ENCODE data around the gene HNRNPL.
A peak's percentile ranks its signal among the peaks of the same experiment; 100 is the strongest.
"Not testable (repeated sequence)": the region's sequence is repeated elsewhere in the genome, so short reads cannot be mapped to it uniquely, and the experiment has no call there.

The HNRNPL gene

DNA sequence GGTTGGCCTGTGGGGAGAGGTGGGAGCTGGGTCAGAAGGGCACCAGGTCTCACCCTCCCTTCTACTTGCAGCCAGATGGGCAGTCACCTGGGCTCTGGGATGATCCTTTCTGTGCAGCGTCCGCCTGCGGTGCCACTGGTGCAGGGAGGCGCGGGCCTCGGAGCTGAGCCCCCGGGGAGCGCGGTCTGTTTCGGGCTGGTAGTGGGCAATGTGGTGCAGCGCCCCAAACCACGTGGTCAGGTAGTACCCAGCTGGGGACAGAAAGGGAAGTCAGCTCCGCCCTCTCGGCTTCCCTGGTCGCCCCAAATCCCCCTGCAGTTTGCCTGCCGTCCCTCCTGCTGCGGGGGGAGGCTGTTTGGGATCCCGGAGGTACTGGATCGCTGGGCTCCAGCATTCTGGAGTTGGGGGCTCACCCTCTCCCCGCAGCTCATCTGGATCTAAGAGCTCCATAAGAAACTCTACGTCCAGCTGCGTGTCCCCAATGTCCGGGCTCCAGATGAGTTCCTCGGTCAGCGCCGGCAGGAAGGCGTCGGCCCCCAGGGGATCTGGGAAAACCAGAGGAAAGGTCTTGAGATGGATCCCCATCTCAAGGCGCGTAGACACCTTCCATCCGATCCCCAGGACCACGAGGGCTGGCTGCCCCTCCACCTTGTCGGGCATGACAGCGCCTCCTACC lies 19.5 kb upstream of the HNRNPL start:
- no peak for DNase-seq

- no peak for DNase-seq
These were observed 18.8 kb upstream of the HNRNPL start for GRCh38 chr19:38868551-38868950.

DNA sequence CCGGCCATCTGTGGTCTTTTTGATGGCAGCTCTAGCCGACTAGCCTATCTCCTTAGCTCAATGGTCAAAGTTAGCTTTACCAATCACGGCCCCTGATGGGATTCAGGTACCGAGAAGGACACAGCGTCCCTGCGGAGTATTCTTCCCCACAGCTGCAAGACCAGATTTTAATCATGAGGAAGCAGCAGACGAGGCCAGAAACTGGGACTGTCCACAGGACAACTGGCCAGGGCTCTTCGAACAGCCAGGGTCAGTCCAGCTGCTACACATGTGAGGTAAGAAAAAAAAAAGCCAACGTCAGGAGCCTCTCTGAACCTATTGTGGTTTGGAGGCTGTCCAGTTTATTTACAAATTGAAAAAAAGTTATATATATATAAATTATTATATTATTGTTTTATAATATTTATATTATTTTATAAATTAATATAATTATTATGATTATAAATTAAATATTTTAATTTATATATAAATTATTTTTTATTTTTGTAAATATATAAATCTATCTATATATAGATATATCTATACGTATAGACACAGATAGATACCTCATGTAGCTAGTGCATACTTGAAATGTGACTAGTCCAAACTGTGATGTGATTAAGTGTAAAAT lies 17.5 kb upstream of the HNRNPL start:
- no peak for DNase-seq

DNA sequence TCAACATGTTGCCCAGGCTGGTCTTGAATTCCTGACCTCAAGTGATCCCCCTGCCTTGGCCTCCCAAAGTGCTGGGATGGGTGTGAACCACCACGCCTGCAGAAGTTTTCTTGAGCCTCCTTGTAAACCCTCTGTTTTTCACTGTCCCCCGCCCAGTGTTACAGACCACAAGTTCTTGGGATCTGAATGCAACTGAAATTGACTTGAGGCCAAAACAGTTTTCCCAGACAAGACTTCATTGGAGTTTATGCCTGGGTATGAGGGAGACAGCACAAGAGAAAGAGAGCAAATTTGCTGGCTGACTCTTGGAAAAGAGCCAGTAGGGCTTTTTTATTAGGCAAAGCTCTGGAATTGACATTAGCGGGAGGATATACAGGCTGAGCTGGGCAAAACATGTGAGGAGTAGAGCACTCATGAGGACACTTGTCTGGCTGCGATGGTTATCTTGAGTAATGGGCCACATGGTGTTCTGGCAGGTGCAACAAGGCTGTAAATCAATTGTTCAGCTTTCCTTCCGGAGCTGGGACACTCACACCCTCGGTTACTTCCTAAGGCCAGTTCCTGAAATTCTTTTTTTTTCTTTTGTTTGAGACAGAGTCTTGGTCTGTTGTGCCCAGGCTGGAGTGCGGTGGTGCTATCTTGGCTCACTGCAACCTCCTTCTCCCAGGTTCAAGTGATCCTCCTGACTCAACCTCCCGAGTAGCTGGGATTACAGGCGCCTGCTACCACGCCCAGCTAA lies 12.7 kb upstream of the HNRNPL start:
- DNase-seq: no peak

DNA sequence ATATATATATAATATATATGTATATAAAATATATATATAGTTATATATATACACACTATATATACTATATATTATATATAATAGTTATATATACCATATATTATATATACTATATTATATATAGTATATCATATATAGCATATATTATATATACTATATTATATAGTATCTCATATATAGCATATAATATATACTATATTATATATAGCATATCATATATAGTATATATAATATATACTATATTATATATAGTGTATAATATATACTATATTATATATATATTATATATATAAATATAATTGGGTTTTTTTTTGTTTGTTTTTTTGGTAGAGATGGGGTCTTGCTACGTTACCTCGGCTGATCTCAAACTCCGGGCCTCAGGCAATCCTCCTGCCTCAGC lies 11.6 kb upstream of the HNRNPL start:
- no peak for DNase-seq

DNA sequence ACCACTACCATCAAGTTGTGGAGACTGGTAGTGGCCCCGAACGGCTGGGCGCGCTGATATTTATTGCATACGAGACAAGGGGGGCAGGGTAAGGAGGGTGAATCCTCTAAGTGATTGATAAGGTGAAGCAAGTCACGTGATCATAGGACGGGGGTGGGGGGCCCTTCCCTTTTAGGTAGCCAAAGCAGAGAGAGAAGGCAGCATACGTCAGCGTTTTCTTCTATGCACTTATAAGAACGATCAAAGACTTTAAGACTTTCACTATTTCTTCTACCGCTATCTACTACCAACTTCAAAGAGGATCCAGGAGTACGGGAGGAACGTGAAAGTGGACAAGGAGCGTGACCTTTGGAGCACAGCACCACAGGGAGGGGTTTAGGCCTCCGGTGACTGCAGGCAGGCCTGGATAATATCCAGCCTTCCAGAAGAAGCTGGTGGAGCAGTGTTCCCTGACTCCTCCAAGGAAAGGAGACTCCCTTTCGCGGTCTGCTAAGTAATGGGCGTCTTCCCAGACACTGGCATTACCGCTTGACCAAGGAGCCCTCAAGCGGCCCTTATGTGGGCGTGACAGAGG lies 9.9 kb upstream of the HNRNPL start:
- not testable (repeated sequence) for DNase-seq

- no peak for DNase-seq
These were observed 7.0 kb upstream of the HNRNPL start for GRCh38 chr19:38856813-38857212.

GRCh38 chr19:38855751-38856150 lies 6.0 kb upstream of the HNRNPL start:
- DNase-seq: not testable (repeated sequence)

DNA sequence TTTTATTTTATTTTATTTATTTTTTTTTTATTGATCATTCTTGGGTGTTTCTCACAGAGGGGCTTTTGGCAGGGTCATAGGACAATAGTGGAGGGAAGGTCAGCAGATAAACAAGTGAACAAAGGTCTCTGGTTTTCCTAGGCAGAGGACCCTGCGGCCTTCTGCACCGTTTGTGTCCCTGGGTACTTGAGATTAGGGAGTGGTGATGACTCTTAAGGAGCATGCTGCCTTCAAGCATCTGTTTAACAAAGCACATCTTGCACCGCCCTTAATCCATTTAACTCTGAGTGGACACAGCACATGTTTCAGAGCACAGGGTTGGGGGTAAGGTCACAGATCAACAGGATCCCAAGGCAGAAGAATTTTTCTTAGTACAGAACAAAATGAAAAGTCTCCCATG lies 5.2 kb upstream of the HNRNPL start:
- not testable (repeated sequence) for DNase-seq

GRCh38 chr19:38853214-38853613 lies 3.4 kb upstream of the HNRNPL start:
- no peak for DNase-seq

DNA sequence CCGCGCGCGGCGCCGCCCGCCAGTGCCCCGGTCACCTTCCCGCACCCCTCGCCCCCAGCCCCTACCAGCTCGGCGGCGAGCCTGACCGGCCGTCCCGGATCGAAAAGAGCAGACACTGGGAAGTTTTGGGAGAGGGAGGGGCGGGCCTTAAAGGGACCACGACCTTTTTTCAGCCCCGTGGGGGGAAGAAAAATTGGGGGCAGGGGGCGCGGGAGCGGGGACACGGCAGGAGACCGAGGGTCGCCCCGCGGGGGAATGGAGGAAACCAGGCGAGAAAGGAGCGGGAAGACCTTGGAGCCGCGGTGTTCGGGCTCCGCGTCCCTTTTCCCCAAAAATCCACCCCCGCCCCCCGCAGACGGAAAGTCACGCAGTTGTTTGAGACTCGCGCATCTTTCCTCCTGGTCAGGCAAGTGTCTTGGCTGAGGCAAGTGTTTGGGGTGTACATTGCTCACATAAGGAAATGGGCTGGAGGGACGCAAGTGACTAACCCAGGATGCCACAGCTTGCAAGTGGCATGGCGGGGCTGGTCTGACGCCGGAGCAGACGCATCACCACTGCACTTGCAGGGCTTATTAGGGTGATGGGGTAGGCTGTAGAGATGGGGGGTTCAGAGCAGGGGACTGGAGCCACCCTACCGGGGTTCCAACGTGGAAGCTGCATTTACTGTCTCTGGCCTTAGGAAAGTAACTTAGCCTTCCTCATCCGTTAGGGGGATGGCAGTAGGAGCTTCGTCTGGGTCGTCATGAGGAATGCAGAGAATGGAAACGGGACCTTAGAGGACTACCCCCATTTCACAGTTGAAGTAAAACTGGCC lies 2.7 kb upstream of the HNRNPL start:
- peak; percentile 45 for DNase-seq

- peak; percentile 83 for DNase-seq
These were observed 1.9 kb upstream of the HNRNPL start for GRCh38 chr19:38851622-38852230.

DNA sequence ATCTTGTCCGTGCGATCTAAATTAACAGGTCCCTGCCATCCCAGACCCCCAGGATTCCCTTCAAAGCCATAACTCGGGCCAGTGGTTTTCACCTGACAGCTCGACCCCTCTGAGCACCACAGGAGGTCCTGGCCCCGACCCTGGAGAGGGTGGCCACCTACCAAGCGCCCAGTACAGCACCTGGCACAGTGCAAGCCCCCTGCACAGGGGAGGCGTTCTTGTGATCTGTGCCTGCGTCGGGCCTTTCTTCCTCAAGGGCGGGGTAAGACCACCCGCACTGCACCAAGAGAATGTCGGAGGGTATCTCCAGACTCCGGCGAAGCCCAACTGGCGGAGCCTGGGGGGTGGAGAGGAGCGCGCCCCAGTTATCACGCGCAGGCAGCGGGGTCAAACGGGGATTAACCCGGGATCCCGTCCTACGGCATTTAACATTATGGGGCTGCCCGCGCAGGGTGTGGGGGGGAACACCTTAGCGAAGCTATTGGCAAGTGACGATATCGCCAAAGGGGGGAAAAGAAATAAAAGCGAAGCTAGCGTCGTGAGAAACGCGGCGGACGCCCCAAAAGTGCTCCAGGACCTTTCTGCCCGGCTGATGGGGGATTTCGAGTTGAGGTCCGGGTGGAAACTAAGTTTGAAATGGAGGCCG lies 1.3 kb upstream of the HNRNPL start:
- peak; percentile 18 for DNase-seq

DNA sequence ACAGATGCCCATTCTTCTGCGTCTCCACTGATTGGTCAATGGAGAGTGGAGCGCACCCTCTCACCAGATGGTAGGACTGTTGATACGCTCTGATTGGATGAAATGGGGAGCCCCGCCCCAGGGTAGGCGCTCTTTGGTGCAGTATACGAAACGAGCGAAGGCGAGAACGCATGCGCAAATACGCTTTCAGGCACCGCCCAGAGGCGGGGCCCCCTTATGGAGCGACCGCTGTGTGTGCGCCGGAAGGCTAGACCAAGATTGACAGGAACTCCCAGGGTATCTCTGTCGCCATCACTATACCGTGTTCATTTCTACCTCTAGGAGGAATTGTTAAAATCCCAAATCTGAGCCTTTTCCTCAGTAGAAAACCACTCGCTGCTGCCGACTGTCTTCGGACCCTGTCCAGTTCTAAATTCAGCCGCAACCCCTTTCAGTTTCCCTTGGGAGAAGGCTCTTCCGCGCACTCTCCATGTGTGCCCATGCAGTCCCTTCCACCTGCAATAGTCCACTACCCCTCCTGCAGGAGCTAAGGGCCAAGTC lies 720 bp upstream of the HNRNPL start:
- DNase-seq: peak; percentile 98

DNA sequence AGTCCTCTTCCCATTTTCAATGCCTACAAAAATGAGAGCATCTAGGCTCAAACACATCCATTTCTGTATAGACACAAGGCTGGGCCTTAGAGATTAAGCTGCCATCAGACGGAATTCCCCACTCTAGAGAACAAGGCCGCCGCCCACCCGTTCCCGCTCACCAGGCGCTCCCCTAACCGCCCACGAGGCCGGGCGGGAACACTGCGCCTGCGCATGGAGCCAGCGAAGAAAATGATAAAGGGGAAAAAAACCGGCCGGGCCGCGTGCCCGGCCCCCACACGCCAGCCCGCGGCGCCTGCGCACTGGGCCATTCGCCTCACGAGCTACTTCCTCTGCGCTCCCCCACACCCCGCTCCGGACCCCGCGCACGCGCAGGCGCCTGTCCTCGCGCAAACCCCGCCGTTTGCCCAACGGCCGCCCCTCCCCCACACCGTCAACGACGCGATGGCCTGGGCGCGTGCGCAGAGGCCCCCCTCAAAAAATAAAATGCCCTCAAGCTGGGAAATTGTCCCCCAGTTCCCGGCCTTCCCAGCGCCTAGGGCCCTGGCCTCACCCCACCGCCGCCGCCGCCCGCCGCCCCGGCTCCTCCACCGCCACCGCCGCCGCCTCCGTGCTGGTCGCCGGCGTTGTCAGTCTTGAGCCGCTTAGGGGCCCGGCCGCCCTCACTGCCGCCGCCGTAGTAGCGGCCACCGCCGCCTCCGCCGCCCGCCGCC lies 483 bp downstream of the HNRNPL start:
- peak; percentile 97 for DNase-seq

DNA sequence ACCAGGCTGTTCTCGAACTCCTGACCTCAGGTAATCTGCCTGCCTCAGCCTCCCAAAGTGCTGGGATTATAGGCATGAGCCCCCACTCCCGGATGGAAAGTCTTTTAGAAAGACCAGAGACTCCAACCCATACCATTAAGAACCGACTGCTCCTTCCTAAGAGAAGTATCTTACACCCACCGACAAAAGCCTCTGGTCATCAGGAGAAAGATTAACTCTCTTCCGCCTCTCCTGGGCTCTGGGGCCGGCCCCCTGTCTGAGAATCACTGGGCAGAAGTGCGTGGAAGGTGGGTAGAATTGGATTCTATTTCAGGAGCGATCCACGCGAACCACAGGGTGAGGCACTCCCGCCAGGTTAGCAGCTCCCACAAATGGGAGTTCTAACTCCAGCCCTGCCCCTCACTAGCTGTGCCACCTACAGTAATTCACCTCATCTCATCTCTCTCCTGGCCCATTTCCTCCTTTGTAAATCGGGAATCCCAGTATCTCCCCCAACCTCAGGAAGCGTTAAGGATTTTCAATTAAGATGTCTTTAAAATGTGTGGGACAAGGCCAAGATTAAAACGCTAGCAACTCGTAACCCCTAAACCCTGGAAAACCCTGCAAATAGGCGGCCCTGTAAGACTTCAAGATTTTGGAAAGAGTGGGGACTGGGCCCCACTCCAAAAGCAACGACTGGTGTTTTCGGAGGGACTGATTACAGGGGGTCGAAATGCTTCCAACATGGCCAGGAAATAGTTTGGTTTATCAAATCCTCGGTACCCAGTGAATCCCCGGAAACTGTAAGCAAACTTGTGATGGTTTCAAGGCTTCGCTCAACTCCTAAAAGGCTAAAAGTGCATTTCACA lies 1.3 kb downstream of the HNRNPL start:
- DNase-seq: no peak

DNA sequence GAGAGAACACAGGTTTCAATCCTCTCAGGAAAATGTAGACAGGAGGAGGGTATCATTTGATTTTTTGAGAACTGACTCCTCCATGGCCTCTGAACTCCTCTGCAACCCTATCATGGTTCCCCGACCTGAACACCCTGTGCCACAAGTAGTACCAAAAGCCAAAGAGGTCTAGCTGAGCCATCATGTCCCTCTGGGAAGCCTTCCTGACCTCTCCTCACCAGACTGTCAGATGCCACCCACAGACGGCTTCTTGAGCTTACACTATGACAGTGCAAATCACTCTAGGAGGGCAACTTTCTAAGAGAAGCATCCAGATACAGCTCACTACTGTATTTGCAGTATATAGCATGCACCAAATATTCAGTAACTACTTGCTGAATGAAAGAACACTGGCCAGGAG lies 3.7 kb downstream of the HNRNPL start:
- no peak for DNase-seq

DNA sequence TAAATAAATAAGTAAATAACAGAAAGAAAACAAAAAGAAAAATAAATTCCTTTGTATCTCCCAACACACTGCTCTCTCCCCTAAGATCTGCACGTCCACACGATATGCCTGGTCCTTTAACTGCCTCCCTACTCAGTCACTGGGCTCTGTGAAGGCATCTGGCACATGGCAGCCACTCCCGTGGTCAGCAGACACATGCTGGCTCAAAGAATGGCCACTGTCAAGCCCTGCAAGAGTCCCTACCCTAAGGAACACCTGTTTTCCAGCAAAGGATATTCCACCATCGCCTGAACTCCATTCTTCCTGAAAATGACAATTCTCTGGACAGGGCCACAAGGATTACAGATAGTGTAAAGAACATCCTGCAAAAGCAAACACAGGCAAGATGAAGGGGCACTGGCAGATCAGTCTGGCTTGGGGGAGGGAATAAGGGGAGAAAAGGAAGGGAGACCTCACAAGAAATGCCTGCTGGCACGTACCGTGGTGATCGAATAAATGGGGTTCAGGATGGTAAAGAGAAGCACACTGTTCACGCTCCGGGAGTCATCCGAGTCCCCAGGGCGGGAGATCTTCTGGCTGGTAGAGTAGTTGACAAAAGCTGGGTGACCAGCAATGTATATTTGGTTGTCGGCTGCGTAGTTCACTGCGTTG lies 4.3 kb downstream of the HNRNPL start:
- DNase-seq: no peak

- no peak for DNase-seq
These were observed 5.6 kb downstream of the HNRNPL start for GRCh38 chr19:38844093-38844686.
